ENCODE results near the gene CXCL16.
"Not testable (repeated sequence)": the region's sequence is repeated elsewhere in the genome, so short reads cannot be mapped to it uniquely, and the experiment has no call there.

The CXCL16 gene

DNA sequence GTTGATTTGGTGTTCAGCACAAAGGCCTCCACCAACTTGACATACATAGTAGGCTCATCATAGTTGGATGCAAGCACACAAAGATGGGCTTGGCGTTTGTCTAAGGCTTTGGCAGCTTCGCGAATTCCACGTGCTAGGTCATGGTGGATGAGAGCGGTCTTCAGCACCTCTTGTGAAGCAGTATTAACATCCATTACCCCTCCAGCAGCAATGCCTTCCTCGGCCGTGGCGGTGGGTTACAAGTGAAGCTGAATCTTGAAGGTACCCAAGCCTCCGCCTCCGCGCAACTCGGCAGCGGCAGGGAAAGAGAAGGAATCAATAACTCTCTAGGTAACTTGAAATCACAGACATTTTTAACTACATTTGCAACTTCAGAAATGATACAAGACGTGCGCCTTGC is 34.7 kb downstream of the CXCL16 start:
- Mint-ChIP-seq H3K9me3 (ENCODE audit: low read depth) (no peaks in the 10 kb centered on the region), H3K4me1 (ENCODE audit: low read depth) (peaks cover 58% of the 10 kb centered on the region), H3K27me3 (no peaks in the 10 kb centered on the region), H3K36me3 (peaks cover 4% of the 10 kb centered on the region), H3K27ac (peak overlapping the region; percentile 95), H3K4me3 (peak overlapping the region; percentile 97)

DNA sequence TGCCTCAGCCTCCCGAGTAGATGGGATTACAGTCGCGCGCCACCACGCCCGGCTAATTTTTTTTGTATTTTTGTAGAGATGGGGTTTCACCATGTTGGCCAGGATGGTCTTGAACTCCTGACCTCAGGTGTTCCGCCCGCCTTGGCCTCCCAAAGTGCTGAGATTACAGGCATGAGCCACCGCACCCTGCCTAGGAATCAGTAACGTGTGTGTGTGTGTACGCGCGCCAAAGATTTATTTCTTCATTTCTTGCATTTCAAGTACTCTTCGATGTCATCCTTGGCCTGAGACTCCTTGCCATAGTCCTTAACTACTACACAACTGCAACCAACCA is 35.2 kb downstream of the CXCL16 start:
- Mint-ChIP-seq H3K27ac (peak overlapping the region; percentile 95), H3K4me1 (ENCODE audit: low read depth) (peaks cover 54% of the 10 kb centered on the region), H3K4me3 (peak overlapping the region; percentile 97)
- H3K27me3 Mint-ChIP-seq; H3K9me3 Mint-ChIP-seq (ENCODE audit: low read depth); H3K36me3 Mint-ChIP-seq: not testable (repeated sequence)

DNA sequence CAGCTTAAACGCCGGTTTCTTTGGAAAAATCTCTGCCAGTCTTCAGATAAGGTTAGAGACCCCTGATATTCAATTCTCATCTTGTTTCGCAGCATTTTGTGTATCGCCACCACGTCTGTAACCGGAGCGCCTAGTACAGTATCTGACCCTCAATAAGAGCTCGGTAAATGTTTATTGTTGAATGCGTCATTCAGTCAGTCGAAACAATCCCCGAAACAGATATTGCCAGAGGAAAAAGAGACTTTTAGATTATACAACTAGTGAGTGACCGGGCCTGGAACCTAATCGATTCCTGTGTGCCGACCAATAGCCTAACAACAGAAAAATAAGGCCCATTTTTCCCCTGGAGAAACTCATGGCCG is 36.4 kb downstream of the CXCL16 start:
- peak overlapping the region; percentile 97 for H3K4me3 Mint-ChIP-seq
- peaks cover 4% of the 10 kb centered on the region for H3K36me3 Mint-ChIP-seq
- peaks cover 51% of the 10 kb centered on the region for H3K4me1 Mint-ChIP-seq (ENCODE audit: low read depth)
- no peaks in the 10 kb centered on the region for H3K27me3 Mint-ChIP-seq
- no peaks in the 10 kb centered on the region for H3K9me3 Mint-ChIP-seq (ENCODE audit: low read depth)
- H3K27ac Mint-ChIP-seq = peak overlapping the region; percentile 95

- H3K4me3 Mint-ChIP-seq = peak overlapping the region; percentile 97
- H3K4me1 Mint-ChIP-seq (ENCODE audit: low read depth) = peaks cover 59% of the 10 kb centered on the region
- H3K36me3 Mint-ChIP-seq = peaks cover 6% of the 10 kb centered on the region
- peak overlapping the region; percentile 54 for H3K27ac Mint-ChIP-seq
- H3K27me3 Mint-ChIP-seq = no peaks in the 10 kb centered on the region
- no peaks in the 10 kb centered on the region for H3K9me3 Mint-ChIP-seq (ENCODE audit: low read depth)
Measured at GRCh38 chr17:4701116-4701515, 38.6 kb downstream of the CXCL16 start.

- H3K9me3 Mint-ChIP-seq (ENCODE audit: low read depth); H3K4me3 Mint-ChIP-seq; H3K36me3 Mint-ChIP-seq; H3K27me3 Mint-ChIP-seq; H3K27ac Mint-ChIP-seq: not testable (repeated sequence)
- peaks cover 48% of the 10 kb centered on the region for H3K4me1 Mint-ChIP-seq (ENCODE audit: low read depth)
Measured at GRCh38 chr17:4699401-4700056, 40.2 kb downstream of the CXCL16 start.

- Mint-ChIP-seq H3K27ac (peak overlapping the region; percentile 76), H3K36me3 (peaks cover 2% of the 10 kb centered on the region), H3K9me3 (ENCODE audit: low read depth) (no peaks in the 10 kb centered on the region), H3K27me3 (no peaks in the 10 kb centered on the region), H3K4me3 (peak overlapping the region; percentile 47), H3K4me1 (ENCODE audit: low read depth) (peaks cover 35% of the 10 kb centered on the region)
Measured at GRCh38 chr17:4696437-4696805, 43.3 kb downstream of the CXCL16 start.

GRCh38 chr17:4693416-4693815 is 46.3 kb downstream of the CXCL16 start:
- Mint-ChIP-seq H3K9me3 (ENCODE audit: low read depth) (no peaks in the 10 kb centered on the region), H3K36me3 (peaks cover 8% of the 10 kb centered on the region), H3K4me3 (no peak overlapping the region)

GRCh38 chr17:4691686-4692085 is 48.0 kb downstream of the CXCL16 start:
- Mint-ChIP-seq H3K4me1 (ENCODE audit: low read depth) (peaks cover 48% of the 10 kb centered on the region), H3K27me3 (no peaks in the 10 kb centered on the region), H3K9me3 (ENCODE audit: low read depth) (no peaks in the 10 kb centered on the region), H3K36me3 (peaks cover 13% of the 10 kb centered on the region), H3K27ac (no peak overlapping the region), H3K4me3 (no peak overlapping the region)

More at GRCh38 chr17:4693416-4693815, 46.3 kb downstream of the CXCL16 start:
- peaks cover 51% of the 10 kb centered on the region for H3K4me1 Mint-ChIP-seq (ENCODE audit: low read depth)
- no peak overlapping the region for H3K27ac Mint-ChIP-seq
- H3K27me3 Mint-ChIP-seq = no peaks in the 10 kb centered on the region

DNA sequence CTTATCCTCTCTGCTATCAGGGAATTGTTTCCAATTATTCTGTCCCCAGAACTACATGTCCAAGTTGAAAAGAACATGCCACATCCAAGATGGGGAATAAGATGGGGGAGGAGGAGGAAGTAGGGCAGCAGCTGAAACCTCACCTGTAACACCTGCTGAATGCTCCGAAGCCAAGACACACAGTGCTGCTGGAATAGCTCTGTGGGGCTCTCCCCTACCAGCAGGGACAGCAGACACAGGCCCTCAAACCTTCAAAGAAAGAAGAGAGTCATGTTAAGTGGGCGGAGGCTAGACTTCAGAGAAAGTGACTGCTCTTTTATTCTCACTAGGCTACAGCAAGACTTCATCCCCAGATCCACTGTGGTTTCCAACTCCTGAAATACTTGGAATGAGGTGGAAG is 49.0 kb downstream of the CXCL16 start:
- Mint-ChIP-seq H3K27me3 (no peaks in the 10 kb centered on the region), H3K4me3 (no peak overlapping the region), H3K9me3 (ENCODE audit: low read depth) (no peaks in the 10 kb centered on the region), H3K4me1 (ENCODE audit: low read depth) (peaks cover 44% of the 10 kb centered on the region), H3K27ac (peak overlapping the region; percentile 17), H3K36me3 (peaks cover 17% of the 10 kb centered on the region)

GRCh38 chr17:4689872-4690271 is 49.9 kb downstream of the CXCL16 start:
- H3K4me3 Mint-ChIP-seq; H3K27me3 Mint-ChIP-seq; H3K9me3 Mint-ChIP-seq (ENCODE audit: low read depth); H3K27ac Mint-ChIP-seq: not testable (repeated sequence)
- Mint-ChIP-seq H3K4me1 (ENCODE audit: low read depth) (peaks cover 44% of the 10 kb centered on the region), H3K36me3 (peaks cover 21% of the 10 kb centered on the region)

- not testable (repeated sequence) for H3K27ac Mint-ChIP-seq; H3K4me3 Mint-ChIP-seq; H3K27me3 Mint-ChIP-seq; H3K9me3 Mint-ChIP-seq (ENCODE audit: low read depth)
- Mint-ChIP-seq H3K4me1 (ENCODE audit: low read depth) (peaks cover 15% of the 10 kb centered on the region), H3K36me3 (peaks cover 23% of the 10 kb centered on the region)
Measured at GRCh38 chr17:4683739-4684138, 56.0 kb downstream of the CXCL16 start.
